Measurements from ENCODE around the gene KCTD16. TPM values are rescaled to one million over a fixed set of nuclear protein-coding genes. Genes with fewer than 3 reads are reported as not detected.

KCTD16 gene
- total and polyA plus RNA-seq, 5 donors from 2014 or later = 0.44 TPM; not detected in 4

DNA sequence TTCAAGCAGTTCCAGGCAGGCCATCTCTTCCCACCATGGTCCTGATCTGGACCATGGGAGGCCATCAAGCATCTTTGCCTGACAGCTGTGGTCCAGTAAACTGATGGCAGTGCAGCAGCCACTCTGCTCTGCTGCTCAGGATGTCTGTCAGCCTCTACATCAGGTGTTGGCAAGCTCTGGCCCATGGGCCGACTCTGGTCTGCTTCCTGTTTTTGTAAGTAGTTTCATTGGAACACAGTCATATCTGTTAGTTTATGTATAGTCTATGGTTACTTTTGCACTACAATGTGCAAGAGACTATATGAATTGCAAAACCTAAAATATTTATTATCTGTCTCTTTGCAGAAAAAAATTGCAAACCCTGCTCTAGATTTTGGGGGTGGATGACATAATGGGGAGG is 225.0 kb downstream of the KCTD16 start:
- H3K36me3 Mint-ChIP-seq = no peaks in the 10 kb centered on the region
- no peak overlapping the region for H3K4me3 Mint-ChIP-seq
- H3K9me3 ChIP-seq (ENCODE audit: control insufficient read depth in 2 of 2, low read length in 2 of 2) = no peaks in the 10 kb centered on the region
- no peaks in the 10 kb centered on the region for H3K36me3 ChIP-seq (ENCODE audit: control insufficient read depth, insufficient read depth, low read length)
- no peak overlapping the region for H3K27ac ChIP-seq (ENCODE audit: insufficient read depth, low read length, poor library complexity, severe bottlenecking)
- H3K9me3 Mint-ChIP-seq = no peaks in the 10 kb centered on the region
- H3K27me3 ChIP-seq (ENCODE audit: control insufficient read depth, insufficient read depth, low read length) = no peaks in the 10 kb centered on the region
- H3K4me1 Mint-ChIP-seq = no peaks in the 10 kb centered on the region
- H3K4me3 ChIP-seq (ENCODE audit: low read depth, low read length) = no peak overlapping the region
- H3K27ac Mint-ChIP-seq = no peak overlapping the region
- no peak for DNase-seq
- no peaks in the 10 kb centered on the region for H3K27me3 Mint-ChIP-seq
- ATAC-seq (ENCODE audit: low read depth in 2 of 2) = no peak
- H3K4me1 ChIP-seq (ENCODE audit: control insufficient read depth, insufficient read depth, low read length, poor library complexity, severe bottlenecking) = no peaks in the 10 kb centered on the region

DNA sequence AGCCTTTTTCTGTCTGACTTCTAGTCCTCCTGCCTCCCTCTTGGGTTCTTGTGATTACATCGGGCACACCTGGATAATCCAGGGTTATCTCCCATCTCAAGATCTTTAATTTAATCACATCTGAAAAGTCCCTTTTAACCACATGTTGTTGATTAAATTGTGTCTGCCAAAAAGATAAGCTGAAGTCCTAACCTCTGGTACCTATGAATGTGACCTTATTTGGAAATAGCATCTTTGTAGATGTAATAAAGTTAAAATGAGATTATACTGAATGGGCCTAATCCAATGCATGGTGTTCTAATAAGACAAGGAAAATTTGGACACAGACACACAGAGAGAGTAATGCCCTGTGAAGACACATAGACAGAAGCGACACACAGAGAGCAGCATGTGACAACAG is 232.4 kb downstream of the KCTD16 start:
- no peaks in the 10 kb centered on the region for H3K27me3 Mint-ChIP-seq
- H3K9me3 Mint-ChIP-seq = peaks cover 0 to 4% (median 2%) of the 10 kb centered on the region in 7 donors
- DNase-seq (no peak), ATAC-seq (ENCODE audit: low read depth in 2 of 2) (no peak)
- Histone ChIP-seq H3K9me3 (ENCODE audit: control insufficient read depth in 2 of 2, low read length in 2 of 2) (no peaks in the 10 kb centered on the region), H3K27ac (ENCODE audit: insufficient read depth, low read length, poor library complexity, severe bottlenecking) (no peak overlapping the region), H3K4me3 (ENCODE audit: low read depth, low read length) (no peak overlapping the region), H3K27me3 (ENCODE audit: control insufficient read depth, insufficient read depth, low read length) (no peaks in the 10 kb centered on the region), H3K4me1 (ENCODE audit: control insufficient read depth, insufficient read depth, low read length, poor library complexity, severe bottlenecking) (no peaks in the 10 kb centered on the region), H3K36me3 (ENCODE audit: control insufficient read depth, insufficient read depth, low read length) (no peaks in the 10 kb centered on the region)
- H3K4me3 Mint-ChIP-seq = peak overlapping the region in 1 of 4 donors; percentile 74
- H3K36me3 Mint-ChIP-seq = no peaks in the 10 kb centered on the region
- H3K4me1 Mint-ChIP-seq = no peaks in the 10 kb centered on the region
- no peak overlapping the region for H3K27ac Mint-ChIP-seq

DNA sequence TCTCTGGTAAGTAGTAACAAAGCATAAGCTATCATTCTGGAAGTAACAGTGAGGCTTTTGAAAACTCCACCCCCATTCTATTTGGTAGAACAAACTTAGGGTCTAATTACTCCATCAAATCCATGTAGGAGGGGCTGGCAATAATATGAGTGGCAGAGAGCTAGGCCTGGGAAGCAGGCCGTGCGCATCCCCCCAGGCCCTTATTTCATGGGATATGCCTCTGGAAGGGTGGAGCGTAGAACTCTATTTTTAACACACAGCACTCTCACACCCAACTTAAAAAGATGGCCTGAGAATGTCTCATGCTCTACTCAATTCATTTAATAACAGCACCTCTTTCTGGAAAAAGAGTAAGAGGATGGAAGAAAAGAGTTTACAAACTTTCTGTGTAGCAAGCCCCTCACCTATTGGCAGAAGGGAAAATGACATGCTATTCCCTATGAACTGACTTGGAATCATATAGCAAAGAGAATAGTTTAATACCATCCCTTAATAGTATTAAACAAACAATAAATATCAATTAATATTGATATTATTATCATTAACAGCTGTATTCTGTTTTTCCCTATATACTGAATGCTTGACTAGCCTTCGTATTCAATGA is 233.2 kb downstream of the KCTD16 start:
- Mint-ChIP-seq H3K4me1 (no peaks in the 10 kb centered on the region), H3K36me3 (no peaks in the 10 kb centered on the region), H3K4me3 (no peak overlapping the region), H3K9me3 (peaks cover 1 to 7% (median 5%) of the 10 kb centered on the region in 7 donors), H3K27ac (no peak overlapping the region), H3K27me3 (no peaks in the 10 kb centered on the region)
- no peaks in the 10 kb centered on the region for H3K9me3 ChIP-seq (ENCODE audit: control insufficient read depth in 2 of 2, low read length in 2 of 2)
- H3K4me1 ChIP-seq (ENCODE audit: control insufficient read depth, insufficient read depth, low read length, poor library complexity, severe bottlenecking) = no peaks in the 10 kb centered on the region
- H3K36me3 ChIP-seq (ENCODE audit: control insufficient read depth, insufficient read depth, low read length) = no peaks in the 10 kb centered on the region
- no peaks in the 10 kb centered on the region for H3K27me3 ChIP-seq (ENCODE audit: control insufficient read depth, insufficient read depth, low read length)
- no peak for ATAC-seq (ENCODE audit: low read depth in 2 of 2)
- H3K27ac ChIP-seq (ENCODE audit: insufficient read depth, low read length, poor library complexity, severe bottlenecking) = no peak overlapping the region
- H3K4me3 ChIP-seq (ENCODE audit: low read depth, low read length) = no peak overlapping the region
- DNase-seq = no peak

DNA sequence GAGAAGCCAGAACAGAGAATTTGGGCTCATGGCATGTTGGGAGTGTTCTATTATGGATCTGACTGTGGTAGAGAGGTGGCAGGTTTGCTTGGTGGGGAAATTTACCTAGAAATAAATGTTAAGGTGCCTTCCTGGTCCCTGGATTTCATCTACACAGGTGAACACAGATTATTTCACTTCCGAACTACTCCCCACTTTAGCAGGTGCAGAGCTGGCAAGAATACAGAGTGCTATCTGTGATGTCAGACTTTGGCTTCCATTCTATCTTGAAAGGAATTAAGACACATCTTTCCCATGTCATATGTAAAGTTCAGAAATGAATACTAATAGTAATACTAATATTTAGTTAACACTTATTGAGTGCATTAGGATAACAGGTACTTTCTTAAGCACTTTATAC is 234.0 kb downstream of the KCTD16 start:
- no peaks in the 10 kb centered on the region for H3K27me3 Mint-ChIP-seq
- Histone ChIP-seq H3K4me3 (ENCODE audit: low read depth, low read length) (no peak overlapping the region), H3K9me3 (ENCODE audit: control insufficient read depth in 2 of 2, low read length in 2 of 2) (no peaks in the 10 kb centered on the region), H3K27ac (ENCODE audit: insufficient read depth, low read length, poor library complexity, severe bottlenecking) (no peak overlapping the region), H3K36me3 (ENCODE audit: control insufficient read depth, insufficient read depth, low read length) (no peaks in the 10 kb centered on the region), H3K4me1 (ENCODE audit: control insufficient read depth, insufficient read depth, low read length, poor library complexity, severe bottlenecking) (no peaks in the 10 kb centered on the region), H3K27me3 (ENCODE audit: control insufficient read depth, insufficient read depth, low read length) (no peaks in the 10 kb centered on the region)
- no peaks in the 10 kb centered on the region for H3K4me1 Mint-ChIP-seq
- H3K27ac Mint-ChIP-seq = no peak overlapping the region
- no peak overlapping the region for H3K4me3 Mint-ChIP-seq
- peaks cover 1 to 7% (median 6%) of the 10 kb centered on the region in 7 donors for H3K9me3 Mint-ChIP-seq
- H3K36me3 Mint-ChIP-seq = no peaks in the 10 kb centered on the region
- ATAC-seq (ENCODE audit: low read depth in 2 of 2) = no peak
- DNase-seq = no peak

DNA sequence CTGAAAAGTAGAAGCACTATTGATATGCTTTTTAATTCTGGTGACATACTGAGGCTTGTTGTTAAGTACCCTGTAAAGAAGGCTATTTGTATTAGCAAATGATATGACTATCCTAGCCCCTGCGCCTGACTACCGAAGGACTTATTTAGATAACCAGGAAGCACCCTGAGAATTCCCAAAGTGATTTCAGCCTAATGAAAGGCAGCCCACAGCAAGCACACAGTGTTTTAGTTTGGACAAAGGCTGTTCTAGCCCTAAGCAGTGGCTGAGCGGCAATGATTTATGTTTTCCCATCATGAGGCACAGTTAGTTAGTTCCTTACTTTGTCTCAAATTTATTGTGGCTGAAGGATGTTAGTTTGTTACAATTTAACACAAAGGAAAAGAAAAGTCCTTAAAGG is 235.3 kb downstream of the KCTD16 start:
- Mint-ChIP-seq H3K4me1 (no peaks in the 10 kb centered on the region), H3K9me3 (peaks cover 3 to 9% (median 6%) of the 10 kb centered on the region in 7 donors), H3K36me3 (no peaks in the 10 kb centered on the region), H3K27me3 (no peaks in the 10 kb centered on the region), H3K27ac (no peak overlapping the region), H3K4me3 (no peak overlapping the region)
- Histone ChIP-seq H3K4me3 (ENCODE audit: low read depth, low read length) (no peak overlapping the region), H3K27ac (ENCODE audit: insufficient read depth, low read length, poor library complexity, severe bottlenecking) (no peak overlapping the region), H3K27me3 (ENCODE audit: control insufficient read depth, insufficient read depth, low read length) (no peaks in the 10 kb centered on the region), H3K9me3 (ENCODE audit: control insufficient read depth in 2 of 2, low read length in 2 of 2) (no peaks in the 10 kb centered on the region), H3K36me3 (ENCODE audit: control insufficient read depth, insufficient read depth, low read length) (no peaks in the 10 kb centered on the region), H3K4me1 (ENCODE audit: control insufficient read depth, insufficient read depth, low read length, poor library complexity, severe bottlenecking) (no peaks in the 10 kb centered on the region)
- DNase-seq (no peak), ATAC-seq (ENCODE audit: low read depth in 2 of 2) (no peak)

DNA sequence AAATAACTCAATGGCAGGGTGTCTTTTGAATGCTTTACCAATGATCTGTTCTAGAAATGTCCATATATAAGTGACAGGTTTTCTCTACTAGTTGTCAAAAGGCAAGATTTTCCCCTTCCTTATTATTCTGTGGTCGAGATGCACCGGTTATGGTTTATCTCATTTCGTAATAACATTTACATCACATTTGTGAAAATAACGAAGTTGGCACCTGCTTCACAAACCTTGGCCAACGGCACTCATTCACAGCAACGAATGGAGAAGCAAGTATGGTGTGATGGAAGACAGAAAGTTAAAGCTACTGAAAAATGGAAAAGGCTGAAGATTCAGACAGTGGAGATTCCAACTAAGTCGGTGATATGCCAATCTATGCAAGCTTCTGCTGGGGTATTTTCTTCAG is 235.8 kb downstream of the KCTD16 start:
- H3K9me3 Mint-ChIP-seq = peaks cover 3 to 11% (median 6%) of the 10 kb centered on the region in 7 donors
- no peaks in the 10 kb centered on the region for H3K4me1 Mint-ChIP-seq
- H3K4me3 Mint-ChIP-seq = no peak overlapping the region
- DNase-seq (no peak), ATAC-seq (ENCODE audit: low read depth in 2 of 2) (no peak)
- Histone ChIP-seq H3K4me3 (ENCODE audit: low read depth, low read length) (no peak overlapping the region), H3K27me3 (ENCODE audit: control insufficient read depth, insufficient read depth, low read length) (no peaks in the 10 kb centered on the region), H3K36me3 (ENCODE audit: control insufficient read depth, insufficient read depth, low read length) (no peaks in the 10 kb centered on the region), H3K27ac (ENCODE audit: insufficient read depth, low read length, poor library complexity, severe bottlenecking) (no peak overlapping the region), H3K4me1 (ENCODE audit: control insufficient read depth, insufficient read depth, low read length, poor library complexity, severe bottlenecking) (no peaks in the 10 kb centered on the region), H3K9me3 (ENCODE audit: control insufficient read depth in 2 of 2, low read length in 2 of 2) (no peaks in the 10 kb centered on the region)
- H3K27me3 Mint-ChIP-seq = no peaks in the 10 kb centered on the region
- no peaks in the 10 kb centered on the region for H3K36me3 Mint-ChIP-seq
- H3K27ac Mint-ChIP-seq = no peak overlapping the region

DNA sequence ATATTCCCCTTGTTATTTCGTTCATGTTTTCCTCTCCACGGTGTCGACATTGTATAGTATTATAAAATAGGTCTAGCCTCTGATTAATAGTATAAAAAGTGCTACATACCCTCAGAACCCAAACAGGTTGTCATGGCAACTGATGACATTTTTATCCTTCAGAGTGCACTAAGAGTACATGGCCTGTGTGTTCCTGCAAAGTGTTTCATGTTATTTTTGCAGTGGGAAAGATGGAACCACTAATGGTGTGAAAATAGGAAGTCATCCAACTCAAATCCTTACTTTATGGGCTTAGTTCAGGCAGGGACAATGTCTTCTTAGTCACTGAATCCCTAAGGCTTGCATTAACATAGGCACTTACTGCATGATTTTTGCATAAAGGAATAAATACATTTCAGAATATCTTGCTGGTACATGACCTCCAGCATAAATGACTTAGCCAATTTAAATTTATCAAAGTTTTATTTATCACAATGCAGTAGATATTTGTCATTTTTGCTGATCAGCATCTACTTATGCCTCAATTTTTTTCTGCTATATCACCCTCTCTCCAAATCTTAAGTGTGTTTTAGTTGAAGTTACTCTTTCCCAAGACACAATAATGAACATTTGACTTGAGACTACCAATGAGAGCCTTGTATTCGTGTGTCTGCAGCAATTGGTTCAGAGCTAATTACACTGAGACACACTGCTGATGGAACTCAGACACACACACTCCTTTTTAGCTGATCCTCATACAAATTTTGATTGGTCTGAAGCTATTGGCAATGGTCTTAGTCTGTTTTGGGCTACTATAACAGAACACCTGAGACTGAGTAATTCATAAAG is 243.7 kb downstream of the KCTD16 start:
- no peaks in the 10 kb centered on the region for H3K4me1 Mint-ChIP-seq
- Histone ChIP-seq H3K9me3 (ENCODE audit: control insufficient read depth in 2 of 2, low read length in 2 of 2) (no peaks in the 10 kb centered on the region), H3K27ac (ENCODE audit: insufficient read depth, low read length, poor library complexity, severe bottlenecking) (no peak overlapping the region), H3K27me3 (ENCODE audit: control insufficient read depth, insufficient read depth, low read length) (no peaks in the 10 kb centered on the region), H3K36me3 (ENCODE audit: control insufficient read depth, insufficient read depth, low read length) (no peaks in the 10 kb centered on the region), H3K4me3 (ENCODE audit: low read depth, low read length) (no peak overlapping the region), H3K4me1 (ENCODE audit: control insufficient read depth, insufficient read depth, low read length, poor library complexity, severe bottlenecking) (no peaks in the 10 kb centered on the region)
- no peak for ATAC-seq (ENCODE audit: low read depth in 2 of 2)
- H3K27me3 Mint-ChIP-seq = no peaks in the 10 kb centered on the region
- H3K36me3 Mint-ChIP-seq = no peaks in the 10 kb centered on the region
- no peak overlapping the region for H3K4me3 Mint-ChIP-seq
- H3K27ac Mint-ChIP-seq = no peak overlapping the region
- H3K9me3 Mint-ChIP-seq = peaks cover 2 to 18% (median 5%) of the 10 kb centered on the region in 7 donors
- DNase-seq = no peak

DNA sequence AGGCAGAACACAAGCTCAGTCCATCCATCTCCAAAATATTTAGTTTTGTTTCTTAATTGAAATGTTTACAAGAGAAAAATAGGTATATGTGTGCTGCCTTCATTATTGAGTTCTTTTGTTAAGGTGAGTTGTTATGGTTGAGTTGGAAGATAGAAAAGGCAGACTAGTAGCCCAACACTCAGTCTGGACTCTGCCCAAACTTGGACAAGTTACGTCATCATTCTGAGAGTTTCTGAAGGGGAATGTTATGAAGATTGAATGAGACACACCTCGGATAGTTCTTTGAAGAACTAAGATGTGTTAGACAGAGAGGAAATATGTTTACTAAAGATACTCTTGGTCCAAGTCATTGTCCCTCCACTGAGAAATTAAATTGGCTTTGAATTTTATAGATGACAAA is 245.5 kb downstream of the KCTD16 start:
- Mint-ChIP-seq H3K4me1 (no peaks in the 10 kb centered on the region), H3K9me3 (peaks cover 2 to 18% (median 4%) of the 10 kb centered on the region in 7 donors), H3K36me3 (no peaks in the 10 kb centered on the region), H3K4me3 (peak overlapping the region in 1 of 4 donors; percentile 7), H3K27ac (peak overlapping the region in 1 of 3 donors; percentile 8), H3K27me3 (no peaks in the 10 kb centered on the region)
- ATAC-seq (ENCODE audit: low read depth in 2 of 2) = no peak
- no peak for DNase-seq
- Histone ChIP-seq H3K9me3 (ENCODE audit: control insufficient read depth in 2 of 2, low read length in 2 of 2) (no peaks in the 10 kb centered on the region), H3K36me3 (ENCODE audit: control insufficient read depth, insufficient read depth, low read length) (no peaks in the 10 kb centered on the region), H3K27ac (ENCODE audit: insufficient read depth, low read length, poor library complexity, severe bottlenecking) (no peak overlapping the region), H3K4me1 (ENCODE audit: control insufficient read depth, insufficient read depth, low read length, poor library complexity, severe bottlenecking) (no peaks in the 10 kb centered on the region), H3K27me3 (ENCODE audit: control insufficient read depth, insufficient read depth, low read length) (no peaks in the 10 kb centered on the region), H3K4me3 (ENCODE audit: low read depth, low read length) (no peak overlapping the region)
